Uterus (tissue), 4 donors: ENCODE data around the gene PRPH2. TPM values are rescaled to one million over a fixed set of nuclear protein-coding genes. Genes with fewer than 3 reads are reported as not detected.

ENCODE experiments used
- DNase-seq, 2 donors: peaks; one replicate each; pipeline ENCODE4 v3.0.0-alpha.2; 2019 to 2020
- H3K27ac ChIP-seq, 2 donors: fragments of 200-600 bp; sonication (generic); 1 replicate in 1 of 2; 2 replicates in 1 of 2; pipeline ENCODE4 v1.5.1; 2016 to 2018
- H3K27me3 ChIP-seq, 2 donors: fragments of 200-600 bp; sonication (generic); one replicate each; pipeline ENCODE4 v1.5.1; 2018 to 2019; ENCODE audit warnings: control low read depth in 1 of 2
- H3K36me3 ChIP-seq, 2 donors: fragments of 200-600 bp; sonication (generic); one replicate each; pipeline ENCODE4 v1.5.1; 2019; ENCODE audit warnings: control low read depth in 1 of 2
- H3K4me1 ChIP-seq, 2 donors: fragments of 200-600 bp; sonication (generic); one replicate each; pipeline ENCODE4 v1.5.1; 2018 to 2019; ENCODE audit warnings: control low read depth in 1 of 2
- H3K4me3 ChIP-seq, 2 donors: fragments of 200-600 bp; sonication (generic); 1 replicate in 1 of 2; 2 replicates in 1 of 2; pipeline ENCODE4 v1.5.1; 2018 to 2019; ENCODE audit warnings: mild to moderate bottlenecking in 1 of 2
- H3K9me3 ChIP-seq, 2 donors: fragments of 200-600 bp; sonication (generic); one replicate each; pipeline ENCODE4 v1.5.1; 2019; ENCODE audit warnings: control low read depth in 1 of 2
- POLR2A ChIP-seq, 2 donors: fragments of 450-650 bp; IDR thresholded peaks; one replicate each; pipeline ENCODE4 v1.6.1; 2016; ENCODE audit warnings: antibody characterized with exemption in 2 of 2, mild to moderate bottlenecking in 1 of 2, moderate library complexity in 1 of 2
- intact Hi-C: fragments of 100-400 bp; cut with DNase I; formaldehyde crosslinking; loops from one replicate; pipeline ENCODE4 v1.15.1; 2023; ENCODE audit warnings: low total_unique reads
- total RNA-seq, 4 donors: library from RNA; depleted of rRNA in 3 of 4; stranded (reverse); fragments of >200 nt in 3 of 4; gene quantifications; one replicate each; pipeline versions ENCODE4 v1.1.0 to v1.2.4, GENCODE V29; 2014 to 2023
- TF ChIP-seq, protein P1 (sequence below), 4 experiments: fragments of 200-600 bp in 2 of 4; fragments of 450-650 bp in 2 of 4; sonication (generic) in 2 of 4; IDR thresholded peaks; one replicate each; pipeline ENCODE4 v1.5.1; 2016 to 2019; ENCODE audit warnings: antibody characterized with exemption in 4 of 4, mild to moderate bottlenecking in 2 of 4, moderate library complexity in 1 of 4
- donor health status: DM: yes; HTN: yes; CAD: no.

The PRPH2 gene
- total RNA-seq, 4 donors from 2014 or later = 2.0 to 7.0 (median 5.8) TPM; not detected in 1

GRCh38 chr6:42715871-42716270 is 6.5 kb downstream of the PRPH2 start:
- no peaks in the 10 kb centered on the region for H3K27me3 ChIP-seq
- no peak overlapping the region for H3K27ac ChIP-seq

GRCh38 chr6:42714098-42714761 is 8.2 kb downstream of the PRPH2 start:
- Histone ChIP-seq H3K36me3 (no peaks in the 10 kb centered on the region), H3K4me1 (no peaks in the 10 kb centered on the region), H3K9me3 (no peaks in the 10 kb centered on the region), H3K4me3 (no peak overlapping the region), H3K27ac (no peak overlapping the region), H3K27me3 (no peaks in the 10 kb centered on the region)
- no peak for DNase-seq
- TF ChIP-seq, protein P1, sequence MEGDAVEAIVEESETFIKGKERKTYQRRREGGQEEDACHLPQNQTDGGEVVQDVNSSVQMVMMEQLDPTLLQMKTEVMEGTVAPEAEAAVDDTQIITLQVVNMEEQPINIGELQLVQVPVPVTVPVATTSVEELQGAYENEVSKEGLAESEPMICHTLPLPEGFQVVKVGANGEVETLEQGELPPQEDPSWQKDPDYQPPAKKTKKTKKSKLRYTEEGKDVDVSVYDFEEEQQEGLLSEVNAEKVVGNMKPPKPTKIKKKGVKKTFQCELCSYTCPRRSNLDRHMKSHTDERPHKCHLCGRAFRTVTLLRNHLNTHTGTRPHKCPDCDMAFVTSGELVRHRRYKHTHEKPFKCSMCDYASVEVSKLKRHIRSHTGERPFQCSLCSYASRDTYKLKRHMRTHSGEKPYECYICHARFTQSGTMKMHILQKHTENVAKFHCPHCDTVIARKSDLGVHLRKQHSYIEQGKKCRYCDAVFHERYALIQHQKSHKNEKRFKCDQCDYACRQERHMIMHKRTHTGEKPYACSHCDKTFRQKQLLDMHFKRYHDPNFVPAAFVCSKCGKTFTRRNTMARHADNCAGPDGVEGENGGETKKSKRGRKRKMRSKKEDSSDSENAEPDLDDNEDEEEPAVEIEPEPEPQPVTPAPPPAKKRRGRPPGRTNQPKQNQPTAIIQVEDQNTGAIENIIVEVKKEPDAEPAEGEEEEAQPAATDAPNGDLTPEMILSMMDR (IDR thresholded peaks at IDR 0.05) = no peak
- TF ChIP-seq POLR2A (IDR thresholded peaks at IDR 0.05) = no peak
- intact Hi-C loops = no loop called here

More at GRCh38 chr6:42715871-42716270, 6.5 kb downstream of the PRPH2 start:
- H3K4me3 ChIP-seq = no peak overlapping the region
- DNase-seq = no peak
- TF ChIP-seq, protein P1 (IDR thresholded peaks at IDR 0.05) = no peak
- no peak for TF ChIP-seq POLR2A (IDR thresholded peaks at IDR 0.05)
- no peaks in the 10 kb centered on the region for H3K4me1 ChIP-seq
- H3K9me3 ChIP-seq = no peaks in the 10 kb centered on the region
- H3K36me3 ChIP-seq = no peaks in the 10 kb centered on the region
- intact Hi-C loops = no loop called here

GRCh38 chr6:42711930-42712329 is 10.5 kb downstream of the PRPH2 start:
- TF ChIP-seq, protein P1 (IDR thresholded peaks at IDR 0.05) = no peak
- TF ChIP-seq POLR2A (IDR thresholded peaks at IDR 0.05) = no peak
- no peak for DNase-seq
- Histone ChIP-seq H3K4me1 (no peaks in the 10 kb centered on the region), H3K36me3 (no peaks in the 10 kb centered on the region), H3K27ac (no peak overlapping the region), H3K4me3 (no peak overlapping the region), H3K9me3 (no peaks in the 10 kb centered on the region), H3K27me3 (no peaks in the 10 kb centered on the region)
- intact Hi-C loops = no loop called here

DNA sequence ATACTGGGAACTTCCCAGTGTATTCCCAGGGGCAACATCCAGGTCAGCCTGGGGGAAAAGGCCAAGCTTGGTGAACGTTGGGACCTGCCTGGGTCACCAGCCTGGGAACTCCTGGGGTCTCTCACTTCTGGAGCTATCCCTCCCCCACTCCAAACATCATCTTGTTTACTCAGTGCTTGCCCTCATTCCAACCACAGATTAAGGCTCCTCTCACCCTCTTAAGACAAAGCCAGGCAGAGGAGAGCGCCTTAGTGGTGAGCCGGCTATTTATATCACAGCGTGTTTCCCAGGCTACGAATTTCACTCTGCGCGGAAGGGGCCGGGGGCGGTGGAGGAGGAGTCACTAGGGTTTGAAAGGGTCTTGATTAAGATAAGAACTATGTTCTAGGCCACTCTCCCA is 12.1 kb downstream of the PRPH2 start:
- H3K27me3 ChIP-seq = no peaks in the 10 kb centered on the region
- H3K9me3 ChIP-seq = no peaks in the 10 kb centered on the region
- H3K36me3 ChIP-seq = no peaks in the 10 kb centered on the region
- no peak overlapping the region for H3K4me3 ChIP-seq
- no peak overlapping the region for H3K27ac ChIP-seq
- DNase-seq = no peak
- intact Hi-C loops = no loop called here
- no peaks in the 10 kb centered on the region for H3K4me1 ChIP-seq
- TF ChIP-seq POLR2A (IDR thresholded peaks at IDR 0.05) = no peak
- TF ChIP-seq, protein P1 (IDR thresholded peaks at IDR 0.05) = no peak

GRCh38 chr6:42709871-42710270 is 12.5 kb downstream of the PRPH2 start:
- intact Hi-C loops = loop anchor here (10.0 kb wide), 1 partner anchor 825 kb away; no protein-coding TSS in a partner anchor
- no peaks in the 10 kb centered on the region for H3K36me3 ChIP-seq
- TF ChIP-seq POLR2A (IDR thresholded peaks at IDR 0.05) = no peak
- TF ChIP-seq, protein P1 (IDR thresholded peaks at IDR 0.05) = no peak
- H3K4me1 ChIP-seq = no peaks in the 10 kb centered on the region
- no peak overlapping the region for H3K27ac ChIP-seq
- no peaks in the 10 kb centered on the region for H3K9me3 ChIP-seq
- DNase-seq = no peak
- no peaks in the 10 kb centered on the region for H3K27me3 ChIP-seq
- no peak overlapping the region for H3K4me3 ChIP-seq
